Measurements from ENCODE around the gene SYT17.

The SYT17 gene

GRCh38 chr16:19252904-19253303 lies 84.9 kb downstream of the SYT17 start:
- no peak overlapping the region for H3K4me3 ChIP-seq (replicated peaks in 1 of 2; ENCODE audit: low read depth in 2 of 2, low read length in 2 of 2)
- DNase-seq (ENCODE audit: low read depth in 2 of 2), result no peak
- no peak for TF ChIP-seq CTCF (IDR thresholded peaks at IDR 0.05; ENCODE audit: low read depth, low read length)

DNA sequence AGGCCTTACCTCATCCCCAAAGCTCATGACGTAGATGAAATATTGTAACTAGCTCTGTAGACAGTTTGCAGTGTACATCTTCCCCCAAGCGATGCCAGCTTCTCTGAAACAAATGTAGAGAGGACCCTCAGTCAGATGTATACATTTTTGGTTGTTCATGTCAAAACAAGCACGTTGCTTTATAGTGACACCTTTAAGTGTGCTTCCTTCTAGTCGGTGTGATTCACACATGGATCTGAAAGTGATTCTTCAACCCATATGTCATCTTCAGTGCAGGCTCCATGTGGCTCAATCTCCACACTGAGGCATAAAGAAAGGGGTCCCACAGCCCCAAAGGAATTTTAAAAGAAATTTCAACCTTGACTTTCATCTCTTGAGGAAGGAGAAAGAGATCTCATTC lies 86.6 kb downstream of the SYT17 start:
- H3K4me3 ChIP-seq (replicated peaks in 1 of 2; ENCODE audit: low read depth in 2 of 2, low read length in 2 of 2), result no peak overlapping the region
- no peak for DNase-seq (ENCODE audit: low read depth in 2 of 2)
- no peak for TF ChIP-seq CTCF (IDR thresholded peaks at IDR 0.05; ENCODE audit: low read depth, low read length)

- no peak overlapping the region for H3K4me3 ChIP-seq (replicated peaks in 1 of 2; ENCODE audit: low read depth in 2 of 2, low read length in 2 of 2)
- DNase-seq (ENCODE audit: low read depth in 2 of 2), result no peak
- no peak for TF ChIP-seq CTCF (IDR thresholded peaks at IDR 0.05; ENCODE audit: low read depth, low read length)
Measured at GRCh38 chr16:19264123-19264673, 96.2 kb downstream of the SYT17 start.

DNA sequence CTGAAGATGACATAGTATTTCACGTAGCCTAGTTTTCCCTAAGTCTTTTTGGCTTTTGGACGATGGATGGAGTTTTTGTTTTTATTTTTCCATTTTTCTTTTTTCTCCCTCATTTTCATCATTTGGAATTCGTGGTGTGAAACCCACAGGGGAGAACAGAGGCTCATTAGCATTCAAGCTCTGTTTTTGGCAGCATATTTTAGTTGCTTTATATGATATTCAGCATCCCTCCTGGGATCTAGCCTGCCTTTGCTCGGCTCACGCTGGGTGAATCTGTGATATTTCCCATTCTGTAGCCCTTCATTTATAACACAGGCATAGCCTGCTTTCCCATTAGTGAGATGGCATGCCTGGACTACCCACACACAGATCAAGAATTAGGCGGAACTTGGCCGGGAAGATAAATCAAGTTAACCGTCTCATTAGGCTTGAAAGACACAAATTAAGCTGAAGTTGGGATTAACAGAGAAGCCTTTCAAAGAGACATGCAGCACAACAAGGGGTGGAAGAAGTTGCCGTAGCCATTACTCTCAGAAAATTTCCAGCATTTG lies 97.4 kb downstream of the SYT17 start:
- H3K4me3 ChIP-seq (replicated peaks in 1 of 2; ENCODE audit: low read depth in 2 of 2, low read length in 2 of 2), result no peak overlapping the region
- no peak for TF ChIP-seq CTCF (IDR thresholded peaks at IDR 0.05; ENCODE audit: low read depth, low read length)
- no peak for DNase-seq (ENCODE audit: low read depth in 2 of 2)

DNA sequence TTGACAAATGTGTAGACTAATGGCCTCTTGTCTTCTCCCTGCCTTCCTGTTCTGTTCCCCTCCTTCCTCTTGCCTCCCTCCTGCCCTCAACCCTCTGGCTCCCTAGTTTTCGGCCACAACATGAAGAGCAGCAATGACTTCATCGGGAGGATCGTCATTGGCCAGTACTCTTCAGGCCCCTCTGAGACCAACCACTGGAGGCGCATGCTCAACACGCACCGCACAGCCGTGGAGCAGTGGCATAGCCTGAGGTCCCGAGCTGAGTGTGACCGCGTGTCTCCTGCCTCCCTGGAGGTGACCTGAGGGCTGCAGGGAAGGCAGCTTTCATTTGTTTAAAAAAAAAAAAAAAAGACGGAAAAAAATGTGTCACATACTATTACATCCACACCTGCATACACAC lies 98.7 kb downstream of the SYT17 start:
- DNase-seq (ENCODE audit: low read depth in 2 of 2), result no peak
- H3K4me3 ChIP-seq (replicated peaks in 1 of 2; ENCODE audit: low read depth in 2 of 2, low read length in 2 of 2), result no peak overlapping the region
- no peak for TF ChIP-seq CTCF (IDR thresholded peaks at IDR 0.05; ENCODE audit: low read depth, low read length)

DNA sequence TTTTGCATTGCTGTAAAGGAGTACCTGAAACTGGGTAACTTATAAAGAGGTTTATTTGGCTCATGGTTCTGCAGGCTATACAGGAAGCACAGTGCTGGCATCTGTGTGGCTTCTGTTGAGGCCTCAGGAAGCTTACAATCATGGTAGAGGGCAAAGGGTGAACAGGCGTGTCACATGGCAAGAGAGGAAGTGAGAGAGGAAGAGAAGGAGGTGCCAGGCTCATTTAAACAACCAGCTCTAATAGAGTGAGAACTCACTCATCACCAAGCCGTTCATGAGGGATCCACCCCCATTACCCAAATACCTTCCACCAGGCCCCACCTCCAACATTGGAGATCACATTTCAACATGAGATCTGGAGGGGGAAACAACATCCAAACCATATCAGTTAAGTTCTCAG lies 101.1 kb downstream of the SYT17 start:
- DNase-seq (ENCODE audit: low read depth in 2 of 2), result no peak
- no peak overlapping the region for H3K4me3 ChIP-seq (replicated peaks in 1 of 2; ENCODE audit: low read depth in 2 of 2, low read length in 2 of 2)

More for the DNA sequence above, 101.1 kb downstream of the SYT17 start:
- TF ChIP-seq CTCF (IDR thresholded peaks at IDR 0.05; ENCODE audit: low read depth, low read length), result no peak
